ENCODE results near the gene KCNK6.

KCNK6 gene

DNA sequence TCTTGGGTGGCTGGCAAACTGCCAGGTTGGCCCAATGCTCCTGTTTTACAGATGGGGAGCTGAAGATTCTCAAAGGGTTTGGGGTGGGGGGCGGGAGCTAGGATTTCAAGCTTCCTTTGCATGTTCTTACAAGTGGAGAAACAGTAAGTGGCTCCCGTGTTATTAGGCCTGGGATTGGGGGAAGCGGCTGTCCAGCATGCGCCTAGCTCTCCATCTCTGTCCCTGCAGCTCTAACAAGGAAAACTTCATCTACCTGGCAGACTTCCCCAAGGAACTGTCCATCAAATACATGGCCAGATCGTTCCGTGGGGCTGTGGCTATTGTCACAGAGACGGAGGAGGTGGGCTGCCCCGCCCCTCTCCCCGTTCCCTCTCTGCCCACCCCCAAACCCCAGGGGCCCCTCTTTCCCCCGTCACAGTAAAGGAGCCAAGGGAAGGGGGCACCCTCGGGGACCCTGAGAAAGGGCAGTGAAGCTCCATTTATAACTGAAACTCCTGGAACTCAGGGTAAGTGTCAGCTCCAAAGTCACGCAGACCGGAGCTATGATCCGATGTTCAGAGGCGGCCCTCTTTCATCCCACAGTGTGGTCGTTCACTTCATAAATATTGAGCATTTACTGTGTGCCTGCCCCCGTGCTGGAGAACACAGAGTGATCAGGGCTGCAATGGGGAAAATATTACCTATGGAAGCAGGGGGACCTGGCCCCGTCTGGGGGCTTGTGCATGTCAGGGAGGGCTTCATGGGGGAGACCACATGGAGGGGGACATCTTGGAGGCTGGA is 39.8 kb downstream of the KCNK6 start:
- H2BK15ac ChIP-seq (ENCODE audit: low read depth, poor library complexity, severe bottlenecking), result no peak overlapping the region

DNA sequence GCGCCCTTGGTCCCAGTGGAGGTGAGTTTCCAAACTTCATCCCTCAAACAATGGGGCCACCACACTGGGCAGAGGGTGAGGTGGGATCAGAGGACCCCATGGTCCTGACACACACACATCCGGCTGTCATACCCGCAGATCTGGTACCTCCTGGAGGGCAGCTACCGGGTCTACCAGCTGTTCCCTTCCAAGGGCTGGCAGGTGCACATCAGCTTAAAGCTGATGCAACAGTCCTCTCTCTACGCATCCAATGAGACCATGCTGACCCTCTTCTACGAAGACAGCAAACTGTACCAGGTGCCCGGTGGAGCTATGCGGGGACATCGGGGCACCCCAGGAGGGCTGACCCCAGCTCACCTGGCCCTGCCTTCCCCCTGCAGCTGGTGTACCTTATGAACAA is 40.7 kb downstream of the KCNK6 start:
- no peak overlapping the region for H3K27ac ChIP-seq (ENCODE audit: low read length, poor library complexity, severe bottlenecking)
- H4K91ac ChIP-seq (ENCODE audit: low read length), result no peak overlapping the region
- peaks cover 44 to 63% of the 10 kb centered on the region in 2 experiments for H3K27me3 ChIP-seq (ENCODE audit: control insufficient read depth in 1 of 2, insufficient read depth in 1 of 2, low read length in 2 of 2)
- H2BK5ac ChIP-seq (ENCODE audit: low read depth, low read length, poor library complexity, severe bottlenecking), result no peak overlapping the region
- no peak overlapping the region for H2AFZ ChIP-seq (ENCODE audit: low read depth, low read length)
- no peak overlapping the region for H2BK15ac ChIP-seq (ENCODE audit: low read depth, poor library complexity, severe bottlenecking)
- no peak overlapping the region for H3K18ac ChIP-seq (ENCODE audit: low read depth in 1 of 2, low read length in 2 of 2)
- no peak overlapping the region for H3K23ac ChIP-seq (ENCODE audit: low read length in 2 of 2)
- H3K14ac ChIP-seq (ENCODE audit: low read length in 2 of 2), result no peak overlapping the region
- H3K4me3 ChIP-seq (ENCODE audit: insufficient read depth in 1 of 2, low read depth in 1 of 2, low read length in 2 of 2), result no peak overlapping the region
- H3K4me1 ChIP-seq (ENCODE audit: control insufficient read depth, insufficient read depth, low read depth, low read length), result peaks cover 13% of the 10 kb centered on the region
- H3K9ac ChIP-seq (ENCODE audit: low read length), result no peak overlapping the region
- no peak for DNase-seq
- H3K9me3 ChIP-seq (ENCODE audit: control insufficient read depth, low read length), result no peaks in the 10 kb centered on the region
- no peak overlapping the region for H2AK5ac ChIP-seq (ENCODE audit: low read length, severe bottlenecking)
- no peak overlapping the region for H3K4ac ChIP-seq (ENCODE audit: low read depth in 1 of 2, low read length in 2 of 2)
- H3K79me1 ChIP-seq (replicated peaks; ENCODE audit: low read length, poor library complexity, severe bottlenecking), result no peaks in the 10 kb centered on the region
- no peak overlapping the region for H3K4me2 ChIP-seq (ENCODE audit: low read length, poor library complexity, severe bottlenecking)
- H3K36me3 ChIP-seq (ENCODE audit: control insufficient read depth in 1 of 2, insufficient read depth in 2 of 2, low read depth in 1 of 2, low read length in 2 of 2), result no peaks in the 10 kb centered on the region
- no peak overlapping the region for H4K8ac ChIP-seq (ENCODE audit: low read length)
- H2BK12ac ChIP-seq (ENCODE audit: low read length in 2 of 2), result no peak overlapping the region
- H2BK120ac ChIP-seq (ENCODE audit: low read depth, low read length), result no peak overlapping the region
- WGBS, result 90% methylated on average over 8 of the region's 9 CpGs

More for the DNA sequence above, 39.8 kb downstream of the KCNK6 start:
- no peaks in the 10 kb centered on the region for H3K36me3 ChIP-seq (ENCODE audit: control insufficient read depth in 1 of 2, insufficient read depth in 2 of 2, low read depth in 1 of 2, low read length in 2 of 2)
- no peak overlapping the region for H3K4me2 ChIP-seq (ENCODE audit: low read length, poor library complexity, severe bottlenecking)
- H4K91ac ChIP-seq (ENCODE audit: low read length), result no peak overlapping the region
- WGBS, result 59% methylated on average over 18 of the region's 18 CpGs
- no peaks in the 10 kb centered on the region for H3K79me1 ChIP-seq (replicated peaks; ENCODE audit: low read length, poor library complexity, severe bottlenecking)
- no peak overlapping the region for H3K9ac ChIP-seq (ENCODE audit: low read length)
- H2AK5ac ChIP-seq (ENCODE audit: low read length, severe bottlenecking), result no peak overlapping the region
- H3K27ac ChIP-seq (ENCODE audit: low read length, poor library complexity, severe bottlenecking), result no peak overlapping the region
- H3K27me3 ChIP-seq (ENCODE audit: control insufficient read depth in 1 of 2, insufficient read depth in 1 of 2, low read length in 2 of 2), result peaks cover 49 to 59% of the 10 kb centered on the region in 2 experiments
- no peak overlapping the region for H3K4ac ChIP-seq (ENCODE audit: low read depth in 1 of 2, low read length in 2 of 2)
- no peak overlapping the region for H2AFZ ChIP-seq (ENCODE audit: low read depth, low read length)
- H3K4me1 ChIP-seq (ENCODE audit: control insufficient read depth, insufficient read depth, low read depth, low read length), result peaks cover 13% of the 10 kb centered on the region
- no peak overlapping the region for H3K23ac ChIP-seq (ENCODE audit: low read length in 2 of 2)
- H3K18ac ChIP-seq (ENCODE audit: low read depth in 1 of 2, low read length in 2 of 2), result no peak overlapping the region
- H3K9me3 ChIP-seq (ENCODE audit: control insufficient read depth, low read length), result no peaks in the 10 kb centered on the region
- no peak overlapping the region for H2BK120ac ChIP-seq (ENCODE audit: low read depth, low read length)
- no peak overlapping the region for H2BK5ac ChIP-seq (ENCODE audit: low read depth, low read length, poor library complexity, severe bottlenecking)
- H3K4me3 ChIP-seq (ENCODE audit: insufficient read depth in 1 of 2, low read depth in 1 of 2, low read length in 2 of 2), result no peak overlapping the region
- no peak for DNase-seq
- no peak overlapping the region for H4K8ac ChIP-seq (ENCODE audit: low read length)
- H3K14ac ChIP-seq (ENCODE audit: low read length in 2 of 2), result no peak overlapping the region
- no peak overlapping the region for H2BK12ac ChIP-seq (ENCODE audit: low read length in 2 of 2)

DNA sequence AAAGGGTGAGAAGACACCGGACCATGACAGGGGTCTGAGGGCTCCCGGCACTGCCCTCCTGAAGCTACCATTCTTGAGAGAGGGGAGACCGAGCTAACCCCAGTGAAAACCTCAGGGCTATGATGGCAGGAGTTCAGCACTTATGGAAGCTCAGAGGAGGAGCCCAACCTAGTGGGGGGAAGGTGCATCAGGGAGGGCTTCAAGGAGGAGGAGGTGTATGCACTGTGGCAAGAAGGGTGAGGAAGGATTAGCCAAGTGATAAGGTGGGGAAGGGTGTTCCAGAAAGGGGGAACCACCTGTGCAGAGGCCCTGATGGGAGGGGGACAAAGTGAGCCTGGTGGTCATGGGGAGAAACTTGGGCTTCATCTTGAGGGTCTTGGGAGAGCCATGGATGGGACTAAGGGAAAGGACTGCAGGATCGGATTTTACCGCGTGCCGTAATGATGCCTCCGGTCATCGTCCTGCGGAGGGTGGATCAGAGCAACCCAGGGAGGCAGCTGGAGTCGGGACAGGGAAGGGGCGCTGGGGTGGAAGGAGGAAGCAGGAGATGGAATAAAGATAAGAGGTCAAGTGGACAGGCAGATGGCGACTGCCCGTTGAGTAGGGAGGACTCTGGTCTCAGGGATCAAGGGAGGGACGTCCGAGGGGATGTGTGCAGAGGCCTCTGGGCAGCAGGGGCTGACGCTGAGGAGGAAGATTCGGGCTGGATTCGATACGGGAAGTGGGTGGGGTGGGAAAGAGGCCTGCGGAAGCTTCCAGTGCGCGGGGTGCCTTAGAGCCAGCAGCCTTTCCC is 41.4 kb downstream of the KCNK6 start:
- peak overlapping the region; percentile 54 for H2AFZ ChIP-seq (ENCODE audit: low read depth, low read length)
- 23% methylated on average over 22 of the region's 23 CpGs for WGBS

DNA sequence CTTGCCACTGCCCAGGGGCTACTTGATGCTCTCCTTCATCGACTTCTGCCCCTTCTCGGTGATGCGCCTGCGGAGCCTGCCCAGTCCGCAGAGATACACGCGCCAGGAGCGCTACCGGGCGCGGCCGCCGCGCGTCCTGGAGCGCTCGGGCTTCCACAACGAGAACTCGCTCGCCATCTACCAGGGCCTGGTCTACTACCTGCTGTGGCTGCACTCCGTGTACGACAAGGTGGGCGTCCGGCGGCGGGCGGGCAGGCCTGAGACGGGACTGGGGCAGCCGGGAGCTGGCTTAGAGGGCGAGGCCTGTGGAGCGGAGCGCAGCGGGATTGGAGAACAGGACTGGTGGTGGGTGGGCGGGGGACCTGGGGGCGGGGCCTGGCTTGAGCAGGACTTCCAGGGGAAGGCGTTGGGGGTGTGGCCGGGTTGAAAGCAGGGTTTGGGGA is 42.0 kb downstream of the KCNK6 start:
- peak overlapping the region; percentile 75 for H2AFZ ChIP-seq (ENCODE audit: low read depth, low read length)
- H3K27ac ChIP-seq (ENCODE audit: low read length, poor library complexity, severe bottlenecking), result no peak overlapping the region
- no peak overlapping the region for H2BK15ac ChIP-seq (ENCODE audit: low read depth, poor library complexity, severe bottlenecking)
- H3K23ac ChIP-seq (ENCODE audit: low read length in 2 of 2), result no peak overlapping the region
- no peak overlapping the region for H2BK12ac ChIP-seq (ENCODE audit: low read length in 2 of 2)
- peaks cover 38 to 60% of the 10 kb centered on the region in 2 experiments for H3K27me3 ChIP-seq (ENCODE audit: control insufficient read depth in 1 of 2, insufficient read depth in 1 of 2, low read length in 2 of 2)
- H3K4me1 ChIP-seq (ENCODE audit: control insufficient read depth, insufficient read depth, low read depth, low read length), result peaks cover 13% of the 10 kb centered on the region
- no peak overlapping the region for H2AK5ac ChIP-seq (ENCODE audit: low read length, severe bottlenecking)
- no peak overlapping the region for H3K9ac ChIP-seq (ENCODE audit: low read length)
- H4K91ac ChIP-seq (ENCODE audit: low read length), result no peak overlapping the region
- H3K18ac ChIP-seq (ENCODE audit: low read depth in 1 of 2, low read length in 2 of 2), result no peak overlapping the region
- peak; percentile 83 for DNase-seq
- no peaks in the 10 kb centered on the region for H3K79me1 ChIP-seq (replicated peaks; ENCODE audit: low read length, poor library complexity, severe bottlenecking)
- H2BK5ac ChIP-seq (ENCODE audit: low read depth, low read length, poor library complexity, severe bottlenecking), result no peak overlapping the region
- no peaks in the 10 kb centered on the region for H3K9me3 ChIP-seq (ENCODE audit: control insufficient read depth, low read length)
- under 1% methylated on average over 35 of the region's 37 CpGs for WGBS
- no peak overlapping the region for H2BK120ac ChIP-seq (ENCODE audit: low read depth, low read length)
- no peak overlapping the region for H3K4ac ChIP-seq (ENCODE audit: low read depth in 1 of 2, low read length in 2 of 2)
- no peaks in the 10 kb centered on the region for H3K36me3 ChIP-seq (ENCODE audit: control insufficient read depth in 1 of 2, insufficient read depth in 2 of 2, low read depth in 1 of 2, low read length in 2 of 2)
- no peak overlapping the region for H4K8ac ChIP-seq (ENCODE audit: low read length)
- H3K4me2 ChIP-seq (ENCODE audit: low read length, poor library complexity, severe bottlenecking), result peak overlapping the region; percentile 100
- H3K14ac ChIP-seq (ENCODE audit: low read length in 2 of 2), result peak overlapping the region in 1 of 2 experiments; percentile 26
- H3K4me3 ChIP-seq (ENCODE audit: insufficient read depth in 1 of 2, low read depth in 1 of 2, low read length in 2 of 2), result peak overlapping the region; percentile 73 to 77

More for the DNA sequence above, 41.4 kb downstream of the KCNK6 start:
- peaks cover 44 to 61% of the 10 kb centered on the region in 2 experiments for H3K27me3 ChIP-seq (ENCODE audit: control insufficient read depth in 1 of 2, insufficient read depth in 1 of 2, low read length in 2 of 2)
- H4K91ac ChIP-seq (ENCODE audit: low read length), result no peak overlapping the region
- H4K8ac ChIP-seq (ENCODE audit: low read length), result no peak overlapping the region
- H3K4me2 ChIP-seq (ENCODE audit: low read length, poor library complexity, severe bottlenecking), result peak overlapping the region; percentile 100
- no peaks in the 10 kb centered on the region for H3K36me3 ChIP-seq (ENCODE audit: control insufficient read depth in 1 of 2, insufficient read depth in 2 of 2, low read depth in 1 of 2, low read length in 2 of 2)
- no peak overlapping the region for H3K23ac ChIP-seq (ENCODE audit: low read length in 2 of 2)
- peak overlapping the region; percentile 73 to 77 for H3K4me3 ChIP-seq (ENCODE audit: insufficient read depth in 1 of 2, low read depth in 1 of 2, low read length in 2 of 2)
- no peaks in the 10 kb centered on the region for H3K9me3 ChIP-seq (ENCODE audit: control insufficient read depth, low read length)
- peaks cover 13% of the 10 kb centered on the region for H3K4me1 ChIP-seq (ENCODE audit: control insufficient read depth, insufficient read depth, low read depth, low read length)
- no peak overlapping the region for H3K14ac ChIP-seq (ENCODE audit: low read length in 2 of 2)
- H3K79me1 ChIP-seq (replicated peaks; ENCODE audit: low read length, poor library complexity, severe bottlenecking), result no peaks in the 10 kb centered on the region
- H3K9ac ChIP-seq (ENCODE audit: low read length), result no peak overlapping the region
- no peak overlapping the region for H2BK5ac ChIP-seq (ENCODE audit: low read depth, low read length, poor library complexity, severe bottlenecking)
- H2BK15ac ChIP-seq (ENCODE audit: low read depth, poor library complexity, severe bottlenecking), result no peak overlapping the region
- no peak overlapping the region for H2BK12ac ChIP-seq (ENCODE audit: low read length in 2 of 2)
- H3K4ac ChIP-seq (ENCODE audit: low read depth in 1 of 2, low read length in 2 of 2), result no peak overlapping the region
- no peak for DNase-seq
- no peak overlapping the region for H2BK120ac ChIP-seq (ENCODE audit: low read depth, low read length)
- no peak overlapping the region for H3K27ac ChIP-seq (ENCODE audit: low read length, poor library complexity, severe bottlenecking)
- no peak overlapping the region for H3K18ac ChIP-seq (ENCODE audit: low read depth in 1 of 2, low read length in 2 of 2)
- H2AK5ac ChIP-seq (ENCODE audit: low read length, severe bottlenecking), result no peak overlapping the region

All from mesenchymal stem cell (in vitro differentiated cells and primary cell).